AG09319 (cell line): ENCODE results near the gene TMEM19.
A peak's percentile ranks its signal among the peaks of the same experiment; 100 is the strongest.
"Not testable (repeated sequence)": the region's sequence is repeated elsewhere in the genome, so short reads cannot be mapped to it uniquely, and the experiment has no call there.

Experiments
- DNase-seq: peaks from one replicate; pipeline ENCODE4 v3.0.0-alpha.2; 2010; ENCODE audit warnings: low read depth; ENCODE audit errors: extremely low read depth
- TF ChIP-seq, protein P1 (sequence below): IDR thresholded peaks from 2 replicates; pipeline ENCODE4 v1.5.1; 2011; ENCODE audit warnings: low read depth, mild to moderate bottlenecking, inconsistent platforms, low read length, moderate library complexity

Gene TMEM19

DNA sequence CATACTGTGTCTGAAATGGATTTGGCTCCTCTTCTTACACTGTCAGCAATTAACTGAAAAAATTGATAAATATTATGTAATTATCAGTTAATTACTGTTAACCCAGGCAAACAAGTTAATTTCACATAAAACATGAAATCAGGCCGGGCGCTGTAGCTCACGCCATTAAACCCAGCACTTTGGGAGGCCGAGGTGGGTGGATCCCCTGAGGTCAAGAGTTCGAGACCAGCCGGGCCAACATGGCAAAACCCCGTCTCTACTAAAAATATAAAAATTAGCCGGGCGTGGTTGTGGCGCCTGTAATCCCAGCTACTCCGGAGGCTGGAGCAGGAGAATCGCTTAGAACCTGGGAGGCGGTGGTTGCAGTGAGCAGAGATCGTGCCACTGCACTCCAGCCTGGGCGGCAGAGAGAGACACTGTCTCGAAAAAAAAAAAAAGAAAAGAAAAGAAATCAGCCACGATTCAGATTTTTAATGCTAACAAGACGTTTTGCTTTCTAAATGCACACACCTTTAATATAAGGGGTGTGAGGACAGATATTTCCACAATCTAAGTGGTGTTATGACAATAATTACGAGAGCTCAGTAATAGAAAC lies 473 bp upstream of the TMEM19 start:
- no peak for DNase-seq
- TF ChIP-seq, protein P1, sequence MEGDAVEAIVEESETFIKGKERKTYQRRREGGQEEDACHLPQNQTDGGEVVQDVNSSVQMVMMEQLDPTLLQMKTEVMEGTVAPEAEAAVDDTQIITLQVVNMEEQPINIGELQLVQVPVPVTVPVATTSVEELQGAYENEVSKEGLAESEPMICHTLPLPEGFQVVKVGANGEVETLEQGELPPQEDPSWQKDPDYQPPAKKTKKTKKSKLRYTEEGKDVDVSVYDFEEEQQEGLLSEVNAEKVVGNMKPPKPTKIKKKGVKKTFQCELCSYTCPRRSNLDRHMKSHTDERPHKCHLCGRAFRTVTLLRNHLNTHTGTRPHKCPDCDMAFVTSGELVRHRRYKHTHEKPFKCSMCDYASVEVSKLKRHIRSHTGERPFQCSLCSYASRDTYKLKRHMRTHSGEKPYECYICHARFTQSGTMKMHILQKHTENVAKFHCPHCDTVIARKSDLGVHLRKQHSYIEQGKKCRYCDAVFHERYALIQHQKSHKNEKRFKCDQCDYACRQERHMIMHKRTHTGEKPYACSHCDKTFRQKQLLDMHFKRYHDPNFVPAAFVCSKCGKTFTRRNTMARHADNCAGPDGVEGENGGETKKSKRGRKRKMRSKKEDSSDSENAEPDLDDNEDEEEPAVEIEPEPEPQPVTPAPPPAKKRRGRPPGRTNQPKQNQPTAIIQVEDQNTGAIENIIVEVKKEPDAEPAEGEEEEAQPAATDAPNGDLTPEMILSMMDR, result no peak

DNA sequence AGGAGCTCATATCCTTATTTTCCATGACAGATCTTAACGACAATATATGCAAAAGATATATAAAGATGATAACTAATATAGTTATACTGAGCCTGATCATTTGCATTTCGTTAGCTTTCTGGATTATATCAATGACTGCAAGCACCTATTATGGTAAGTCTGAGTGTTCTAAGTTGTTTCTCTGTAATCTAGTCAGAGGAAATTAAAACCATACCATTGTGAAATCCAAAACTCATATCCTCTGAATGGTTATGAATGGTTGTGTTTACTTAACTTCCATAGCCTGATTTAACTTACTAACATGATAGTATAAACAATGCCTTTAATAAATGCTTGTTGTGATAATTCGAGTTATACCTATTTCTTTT lies 760 bp downstream of the TMEM19 start:
- peak; percentile 5 for DNase-seq
- TF ChIP-seq, protein P1, result no peak

DNA sequence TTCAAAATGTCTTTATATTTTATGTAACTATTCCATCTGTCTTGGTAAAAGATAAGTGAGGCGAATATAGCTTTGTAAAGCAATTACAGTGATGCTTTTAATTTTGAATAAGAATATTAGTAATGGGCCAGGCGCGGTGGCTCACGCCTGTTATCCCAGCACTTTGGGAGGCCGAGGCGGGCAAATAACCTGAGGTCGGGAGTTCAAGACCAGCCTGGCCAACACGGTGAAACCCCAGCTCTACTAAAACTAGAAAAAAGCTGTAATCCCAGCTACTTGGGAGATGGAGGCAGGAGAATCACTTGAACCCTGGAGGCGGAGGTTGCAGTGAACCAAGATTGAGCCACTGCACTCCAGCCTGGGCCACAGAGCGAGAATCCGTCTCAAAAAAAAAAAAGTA lies 1.3 kb downstream of the TMEM19 start:
- DNase-seq, result not testable (repeated sequence)

DNA sequence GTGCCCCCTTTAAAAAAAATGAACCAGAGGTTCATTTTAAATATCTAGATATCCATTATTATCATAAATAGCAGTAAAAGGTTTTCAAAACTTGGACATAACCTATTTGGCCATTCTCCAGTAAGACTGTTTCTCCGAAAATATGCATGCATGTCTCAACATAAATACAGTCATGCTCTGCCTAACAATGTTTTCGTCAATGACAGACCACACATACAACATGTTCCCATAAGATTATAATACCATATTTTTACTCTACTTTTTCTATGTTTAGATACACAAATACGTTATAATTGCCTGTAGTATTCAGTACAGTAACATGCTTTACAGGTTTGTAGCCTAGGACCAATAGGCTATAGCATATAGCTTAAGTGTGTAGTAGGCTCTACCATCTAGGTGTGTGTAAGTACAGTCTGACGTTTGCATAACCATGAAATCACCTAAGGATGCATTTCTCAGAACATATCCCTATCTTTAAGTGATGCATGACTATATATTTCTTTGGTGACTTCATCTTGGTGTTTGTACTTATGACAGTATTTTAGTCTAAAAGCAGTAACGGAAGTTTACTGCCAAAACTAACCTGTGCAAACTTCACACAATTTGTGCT lies 3.2 kb downstream of the TMEM19 start:
- DNase-seq, result no peak

DNA sequence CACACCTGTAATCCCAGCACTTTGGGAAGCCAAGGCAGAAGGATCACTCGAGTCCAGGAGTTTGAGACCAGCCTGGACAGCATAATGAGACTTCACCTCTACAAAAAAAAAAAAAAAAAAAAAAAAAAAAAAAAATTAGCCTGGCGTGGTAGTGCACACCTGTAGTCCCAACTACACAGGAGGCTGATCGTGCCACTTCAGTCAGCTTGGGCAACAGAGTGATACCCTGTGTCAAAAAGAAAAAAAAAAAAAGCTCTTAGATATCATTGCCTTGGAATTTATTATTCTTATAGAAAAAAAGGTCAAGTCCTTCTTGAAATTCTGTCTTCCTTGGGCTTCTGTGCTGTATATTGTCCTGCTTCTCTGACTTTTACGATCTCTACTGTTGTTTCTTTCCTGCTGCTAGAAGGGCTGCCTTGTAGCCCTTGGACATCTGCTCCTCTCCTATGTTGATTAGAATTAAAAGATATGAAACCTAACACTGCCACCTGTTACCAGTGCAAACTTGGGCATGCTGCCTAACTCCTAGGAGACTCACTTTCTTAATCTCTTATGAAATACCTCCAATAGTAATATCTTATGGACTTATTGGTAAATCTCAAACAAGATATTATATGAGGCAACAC lies 5.7 kb downstream of the TMEM19 start:
- TF ChIP-seq, protein P1, result no peak
- DNase-seq, result no peak

More for the DNA sequence above, 3.2 kb downstream of the TMEM19 start:
- TF ChIP-seq, protein P1, result no peak

DNA sequence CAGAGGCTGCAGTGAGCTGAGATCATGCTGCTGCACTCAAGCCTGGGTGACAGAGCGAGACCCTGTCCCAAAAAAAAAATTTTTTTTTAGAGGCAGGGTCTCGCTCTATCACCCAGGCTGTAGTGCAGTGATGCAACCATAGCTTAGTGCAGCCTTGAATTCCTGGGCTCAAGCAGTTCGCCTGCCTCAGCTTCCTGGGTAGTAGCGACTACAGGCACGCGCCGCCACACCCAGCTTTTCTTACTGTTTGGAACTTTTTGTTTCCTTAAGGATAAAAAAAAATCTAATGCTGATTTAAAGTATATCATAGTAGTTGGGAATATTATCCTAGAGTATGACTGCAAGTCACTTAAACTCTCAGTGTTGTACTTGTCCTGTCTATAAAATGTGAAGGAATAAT lies 7.2 kb downstream of the TMEM19 start:
- DNase-seq, result no peak
- TF ChIP-seq, protein P1, result no peak

DNA sequence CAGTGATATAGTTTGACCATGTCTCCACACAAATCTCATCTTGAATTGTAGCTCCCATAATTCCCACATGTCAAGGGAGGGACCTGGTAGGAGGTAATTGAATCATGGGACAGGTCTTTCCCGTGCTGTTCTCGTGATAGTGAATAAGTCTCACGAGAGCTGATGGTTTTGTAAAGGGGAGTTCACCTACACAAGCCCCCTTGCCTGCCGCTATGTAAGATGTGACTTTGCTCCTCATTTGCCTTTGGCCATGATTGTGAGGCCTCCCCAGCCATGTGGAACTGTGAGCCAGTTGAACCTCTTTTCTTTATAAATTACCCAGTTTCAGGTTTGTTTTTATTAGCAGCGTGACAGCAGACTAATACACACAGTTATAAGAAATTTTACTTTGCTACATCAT lies 7.8 kb downstream of the TMEM19 start:
- not testable (repeated sequence) for DNase-seq

DNA sequence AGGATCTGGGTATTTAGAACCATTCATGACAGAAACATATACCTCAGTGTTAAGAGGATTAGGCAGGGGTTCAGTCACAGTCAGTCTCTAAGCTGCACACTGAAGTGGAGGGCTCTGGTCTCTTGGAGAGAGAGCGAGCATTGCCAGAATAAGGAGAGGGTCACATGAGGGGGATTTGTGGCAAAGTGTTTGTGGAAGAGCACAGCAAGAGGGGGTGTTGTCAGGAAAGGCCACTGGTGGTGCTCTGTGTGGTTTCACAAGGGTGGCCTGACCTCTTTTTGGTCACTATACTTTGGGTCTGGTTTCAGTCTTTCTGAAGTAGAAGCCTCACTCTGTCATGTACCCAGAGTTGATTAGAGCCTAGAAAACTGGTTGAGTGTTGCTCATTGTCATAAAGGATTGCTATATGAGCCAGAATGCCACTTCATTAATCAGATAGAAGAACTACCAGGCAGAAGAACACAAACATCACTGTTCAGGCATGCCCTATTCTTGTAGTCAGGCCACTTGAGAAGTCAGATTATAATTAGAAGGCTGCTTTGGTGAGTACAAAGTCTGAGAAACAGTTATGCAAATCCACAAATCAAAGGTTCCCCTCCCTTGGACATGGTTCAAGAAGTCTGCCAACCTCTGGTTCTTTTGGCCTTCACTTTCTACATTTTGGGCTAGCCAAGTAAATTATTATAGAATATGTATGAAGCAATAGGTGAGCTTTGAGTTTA lies 8.4 kb downstream of the TMEM19 start:
- no peak for DNase-seq
- TF ChIP-seq, protein P1, result no peak
